GM13977 (cell line): ENCODE data around the gene PEX11A.

Experiments
- DNase-seq: peaks from one replicate; pipeline ENCODE4 v3.0.0; 2012; ENCODE audit warnings: low spot score
- CTCF ChIP-seq: IDR thresholded peaks from 2 replicates; pipeline ENCODE4 v1.5.1; 2012; ENCODE audit warnings: mild to moderate bottlenecking, control low read depth; ENCODE audit not compliant: insufficient read depth; ENCODE audit errors: extremely low read depth, missing control alignments
- in situ Hi-C: fragments of 300-500 bp; cut with MboI; formaldehyde crosslinking; loops from one replicate; pipeline ENCODE4 v1.12.0; 2022; ENCODE audit warnings: low sequenced_read_pairs, low pct_unique_long_range_greater_than_20kb, mixed read lengths, inconsistent platforms; ENCODE audit not compliant: unreplicated experiment

The PEX11A gene

DNA sequence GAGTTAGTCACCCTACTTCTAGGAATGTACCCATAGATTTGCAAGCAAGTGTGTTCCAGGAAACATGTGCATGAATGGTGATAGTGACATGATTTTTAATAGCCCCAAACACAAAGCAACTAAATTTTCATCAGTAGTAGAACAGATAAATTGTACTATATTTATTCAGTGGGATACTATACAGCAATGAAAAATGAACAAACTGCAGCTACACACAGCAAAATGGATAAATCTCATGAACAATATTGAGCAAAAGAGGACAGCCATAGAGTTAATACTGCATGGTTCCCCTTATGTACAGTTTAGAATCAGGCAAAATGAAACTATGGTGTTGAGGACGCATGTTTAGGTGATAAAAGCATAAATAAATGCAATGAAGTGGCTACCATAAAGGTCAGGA lies 34.5 kb upstream of the PEX11A start:
- no peak for TF ChIP-seq CTCF
- in situ Hi-C loops: no loop called here
- DNase-seq: no peak

GRCh38 chr15:89724621-89725020 lies 34.1 kb upstream of the PEX11A start:
- DNase-seq: no peak
- TF ChIP-seq CTCF: no peak
- in situ Hi-C loops: no loop called here

GRCh38 chr15:89723031-89723430 lies 32.5 kb upstream of the PEX11A start:
- no peak for DNase-seq
- no peak for TF ChIP-seq CTCF
- in situ Hi-C loops: no loop called here

DNA sequence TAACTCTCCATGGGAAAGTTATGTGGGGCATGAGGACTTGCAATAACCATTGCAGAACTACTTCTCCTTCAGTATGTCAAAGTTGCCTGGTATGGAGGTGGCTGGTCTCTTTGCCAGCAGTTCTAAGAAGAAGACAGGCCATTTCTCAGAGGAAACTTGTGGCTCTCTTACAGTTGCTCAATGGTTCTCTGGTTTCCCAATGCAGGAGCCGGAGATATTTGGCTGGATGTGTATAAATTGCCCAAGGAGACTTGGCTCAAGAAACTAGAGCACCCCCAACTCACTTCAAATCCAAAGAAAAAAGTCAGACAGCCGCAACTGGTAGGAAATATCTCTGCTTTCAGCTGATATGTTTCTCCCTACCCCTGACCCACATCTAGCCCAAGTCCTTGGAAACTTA lies 24.2 kb upstream of the PEX11A start:
- no peak for TF ChIP-seq CTCF
- in situ Hi-C loops: no loop called here
- DNase-seq: no peak

DNA sequence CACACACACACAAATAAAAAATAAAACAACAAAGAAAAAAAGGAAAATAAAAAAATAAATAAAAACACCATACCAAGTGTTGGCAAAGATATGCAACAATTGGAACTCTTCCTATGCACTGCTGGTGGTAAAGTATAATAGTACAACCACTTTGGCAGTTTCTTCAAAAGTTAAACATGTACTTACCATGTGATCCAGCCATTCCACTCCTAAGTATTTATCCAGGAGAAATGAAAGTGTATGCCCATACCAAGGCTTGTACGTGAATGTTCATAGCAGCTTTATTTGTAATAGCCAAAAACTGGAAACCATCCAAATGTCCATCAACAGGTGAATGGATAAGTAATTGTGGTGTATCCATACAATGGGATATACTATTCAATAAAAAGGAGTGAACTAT lies 17.0 kb upstream of the PEX11A start:
- TF ChIP-seq CTCF: no peak
- in situ Hi-C loops: no loop called here
- DNase-seq: no peak

DNA sequence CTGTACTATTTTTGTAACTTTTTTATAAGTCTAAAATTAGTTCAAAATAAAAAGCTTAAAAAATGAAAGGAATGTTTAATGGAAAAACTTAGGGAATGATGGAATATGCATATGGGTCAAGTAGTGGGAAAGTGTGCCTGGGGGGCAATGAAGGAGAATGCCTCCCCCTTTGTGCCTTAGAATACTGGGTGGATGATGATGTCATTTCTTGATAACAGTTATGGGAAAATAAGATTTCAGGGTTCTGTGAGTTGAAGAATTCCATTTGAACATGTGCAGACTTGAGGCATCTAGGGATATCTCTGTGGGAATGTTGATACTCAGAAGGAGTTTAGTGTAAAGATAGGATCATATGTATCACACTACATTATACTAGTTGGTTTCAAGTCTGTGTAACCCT lies 13.9 kb upstream of the PEX11A start:
- TF ChIP-seq CTCF: no peak
- DNase-seq: no peak
- in situ Hi-C loops: no loop called here

DNA sequence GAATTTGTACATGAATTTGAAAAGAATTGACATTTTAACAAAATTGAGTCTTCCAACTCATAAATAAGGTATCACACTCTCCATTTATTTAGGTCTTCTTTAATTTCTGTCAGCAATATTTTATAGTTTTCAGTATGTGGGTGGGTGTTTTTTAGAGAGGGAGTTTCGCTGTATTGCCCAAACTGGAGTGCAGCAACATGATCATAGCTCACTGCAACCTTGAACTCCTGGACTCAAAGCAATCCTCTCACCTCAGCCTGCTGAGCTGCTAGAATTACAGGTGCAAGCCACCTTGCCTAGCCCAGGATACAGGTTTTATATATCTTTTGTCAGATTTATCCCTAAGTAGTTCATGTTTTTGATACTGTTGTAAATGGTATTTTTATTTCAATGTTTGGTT lies 4.6 kb upstream of the PEX11A start:
- in situ Hi-C loops: no loop called here
- no peak for TF ChIP-seq CTCF
- DNase-seq: no peak
